ENCODE results near the gene WDR38. TPM values are rescaled to one million over a fixed set of nuclear protein-coding genes. Genes with fewer than 3 reads are reported as not detected.

The WDR38 gene
- total and polyA plus RNA-seq, 9 of the 15 experiments (the other 6 are each of a cell fraction or from before 2014, with no cell fraction given) = not detected

DNA sequence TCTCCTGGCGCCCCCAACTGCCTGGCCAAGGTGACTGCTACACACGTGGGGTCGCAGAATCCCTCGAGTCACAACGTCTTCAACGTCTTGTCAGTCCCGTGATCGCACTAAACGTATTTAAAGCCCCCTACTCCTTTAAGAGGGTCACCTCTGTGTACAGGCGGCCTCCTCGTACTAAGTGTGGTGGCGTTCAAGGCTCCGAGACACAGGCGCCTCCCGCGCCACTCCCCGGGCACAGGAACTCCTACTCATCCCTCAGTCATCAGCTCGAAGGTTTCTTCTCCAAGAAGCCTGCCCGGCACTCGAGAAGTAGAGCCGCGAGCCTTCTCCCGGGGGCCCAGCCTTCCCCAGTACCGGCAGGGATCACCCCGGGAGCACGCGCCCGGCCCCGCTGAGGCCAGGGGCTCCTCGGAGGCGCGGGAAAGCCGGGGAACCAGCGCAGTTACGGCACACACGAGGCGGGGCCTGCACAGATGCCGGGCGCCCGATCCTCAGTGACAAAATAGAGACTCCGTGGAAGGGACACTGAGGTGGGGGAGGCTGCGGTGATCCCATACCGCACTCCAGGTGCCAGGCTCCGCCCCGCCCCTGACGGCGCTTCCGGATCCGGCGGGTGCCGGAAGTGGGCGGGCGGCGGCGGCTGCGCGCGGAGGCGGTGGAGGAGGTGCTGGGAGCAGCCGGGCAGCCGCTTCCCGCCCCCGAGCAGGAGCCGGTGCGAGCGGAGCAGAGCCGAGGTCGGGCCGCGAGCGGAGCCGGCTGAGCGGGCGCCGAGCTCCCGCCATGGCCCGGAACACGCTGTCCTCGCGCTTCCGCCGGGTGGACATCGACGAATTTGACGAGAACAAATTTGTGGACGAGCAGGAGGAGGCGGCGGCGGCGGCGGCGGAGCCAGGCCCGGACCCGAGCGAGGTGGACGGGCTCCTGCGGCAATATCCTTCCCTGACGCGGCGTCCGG lies 15.5 kb downstream of the WDR38 start (continued):
- no peak for TF ChIP-seq MYBL2 (IDR thresholded peaks at IDR 0.05; ENCODE audit: low read depth)
- TF ChIP-seq MYBL2 (CRISPR knock-in tag; IDR thresholded peaks at IDR 0.05; ENCODE audit: borderline replicate concordance) = no peak
- TF ChIP-seq HDAC2 (IDR thresholded peaks at IDR 0.05) = no peak; the same call in 1 of the 2 replicates
- TF ChIP-seq CBX5 (IDR thresholded peaks at IDR 0.05; ENCODE audit: borderline replicate concordance, low read depth) = no peak; the same call in 1 of the 2 replicates
- TF ChIP-seq KLF6 (CRISPR knock-in tag; IDR thresholded peaks at IDR 0.05; ENCODE audit: borderline replicate concordance) = no peak

DNA sequence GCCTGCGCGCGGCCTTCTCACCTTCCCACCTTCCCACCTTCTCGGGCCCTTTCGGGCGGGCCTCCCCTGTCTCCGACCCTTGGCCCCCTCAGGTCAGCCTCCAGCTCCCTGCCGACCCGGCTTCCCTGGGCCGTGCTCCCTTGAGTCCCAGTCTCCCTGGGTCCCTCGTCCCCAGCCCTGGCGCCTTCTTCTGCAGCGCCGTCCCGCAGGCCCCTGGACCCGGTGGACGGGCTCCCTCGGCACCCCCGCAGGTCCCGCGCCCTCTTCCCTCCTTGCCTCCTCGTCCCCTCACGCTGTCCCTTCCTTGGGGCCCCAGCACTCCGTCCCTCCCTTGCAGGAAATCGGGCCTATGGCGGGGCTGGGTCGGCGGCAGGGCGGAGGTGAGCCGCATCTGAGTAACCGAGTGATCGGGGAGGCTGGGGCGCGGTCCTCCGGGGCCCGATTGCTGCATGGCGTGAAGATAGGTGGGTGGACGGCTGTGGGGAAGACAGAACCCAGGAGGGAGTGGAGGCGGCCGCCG lies 16.3 kb downstream of the WDR38 start:
- intact Hi-C loops (cut with micrococcal nuclease) (loop anchor here (5.0 kb wide), 1 partner anchor 373 kb away; the partner anchor contains the start of gene HSPA5), in situ Hi-C loops (cut with MboI) (loop anchor here (10.0 kb wide), 1 partner anchor 275 kb away; the partner anchor contains the start of gene SCAI)
- FAIRE-seq (no peak), ATAC-seq (peak; percentile 11), DNase-seq (ENCODE audit: extremely low read depth in 1 of 4, low spot score in 3 of 4) (peak in 3 of 4 experiments; percentile 50 to 67 (median 64))
- ChIA-PET POLR2A (interaction anchor here (0.6 to 1.5 kb wide), 6 partner anchors 11 to 321 kb away, joined by 3 to 6 read pairs (median 4); no protein-coding TSS in a partner anchor), CTCF (ENCODE audit: low intra/inter-chr PET ratio) (no interaction called here)
- Histone ChIP-seq H2AFZ (ENCODE audit: low read depth, low read length) (peak overlapping the region; percentile 36; the same call in 1 of the 2 replicates), H4K20me1 (replicated peaks; ENCODE audit: control insufficient read depth, insufficient read depth, low read length) (peaks cover 25% of the 10 kb centered on the region), H3K36me3 (ENCODE audit: control insufficient read depth, insufficient read depth, low read length) (peaks cover 50% of the 10 kb centered on the region), H3K79me2 (ENCODE audit: control insufficient read depth, insufficient read depth, low read length) (peaks cover 78% of the 10 kb centered on the region), H3K9me1 (ENCODE audit: control insufficient read depth, insufficient read depth, low read length) (peaks cover 16% of the 10 kb centered on the region), H3K9me3 (replicated peaks; ENCODE audit: control insufficient read depth, insufficient read depth, low read depth, low read length) (no peaks in the 10 kb centered on the region), H3K27ac (ENCODE audit: extremely low read depth, low read depth, low read length) (peak overlapping the region; percentile 97), H3K4me1 (replicated peaks in 1 of 2; ENCODE audit: control insufficient read depth in 2 of 2, insufficient read depth in 2 of 2, low read length in 2 of 2) (peaks cover 35 to 50% of the 10 kb centered on the region in 2 experiments), H3K9ac (ENCODE audit: insufficient read depth in 1 of 2, low read depth in 2 of 2, low read length in 2 of 2) (peak overlapping the region; percentile 98 to 99), H3K4me2 (ENCODE audit: insufficient read depth, low read length) (peak overlapping the region; percentile 100), H3K27me3 (ENCODE audit: control insufficient read depth in 2 of 2, insufficient read depth in 2 of 2, low read length in 2 of 2) (no peaks in the 10 kb centered on the region), H3K4me3 (peak overlapping the region; percentile 91)
- no TSS peak for BruUV-seq (replicated peaks)
- under 1% methylated on average over 31 of the region's 41 CpGs for WGBS (ENCODE audit: insufficient coverage, low coverage, missing lambda C conversion rate)
- TF ChIP-seq HMGN3 (IDR thresholded peaks at IDR 0.05; ENCODE audit: borderline replicate concordance, extremely low read depth, insufficient read length, low read depth, low read length) (peak; percentile 7), NUFIP1 (IDR thresholded peaks at IDR 0.05; ENCODE audit: partially characterized antibody) (peak; percentile 15), CHD1 (IDR thresholded peaks at IDR 0.05; ENCODE audit: low read length) (peak; percentile 27), ETV6 (IDR thresholded peaks at IDR 0.05; ENCODE audit: borderline replicate concordance in 1 of 2, low read depth in 2 of 2, low read length in 1 of 2) (no peak), ETV6 (CRISPR knock-in tag; IDR thresholded peaks at IDR 0.05; ENCODE audit: borderline replicate concordance) (0 out of 2 replicates have a peak, but pooled peaks have one; percentile 48), ZNF431 (CRISPR knock-in tag; IDR thresholded peaks at IDR 0.05) (peak; percentile 61; the same call in 1 of the 2 replicates), RNF2 (IDR thresholded peaks at IDR 0.05) (no peak; the same call in 1 of the 2 replicates), TCF7 (IDR thresholded peaks at IDR 0.05; ENCODE audit: borderline replicate concordance) (no peak), FOXK1 (CRISPR knock-in tag; IDR thresholded peaks at IDR 0.05; ENCODE audit: borderline replicate concordance) (peak; percentile 61; the same call in 1 of the 2 replicates)
- TF ChIP-seq, protein P1, sequence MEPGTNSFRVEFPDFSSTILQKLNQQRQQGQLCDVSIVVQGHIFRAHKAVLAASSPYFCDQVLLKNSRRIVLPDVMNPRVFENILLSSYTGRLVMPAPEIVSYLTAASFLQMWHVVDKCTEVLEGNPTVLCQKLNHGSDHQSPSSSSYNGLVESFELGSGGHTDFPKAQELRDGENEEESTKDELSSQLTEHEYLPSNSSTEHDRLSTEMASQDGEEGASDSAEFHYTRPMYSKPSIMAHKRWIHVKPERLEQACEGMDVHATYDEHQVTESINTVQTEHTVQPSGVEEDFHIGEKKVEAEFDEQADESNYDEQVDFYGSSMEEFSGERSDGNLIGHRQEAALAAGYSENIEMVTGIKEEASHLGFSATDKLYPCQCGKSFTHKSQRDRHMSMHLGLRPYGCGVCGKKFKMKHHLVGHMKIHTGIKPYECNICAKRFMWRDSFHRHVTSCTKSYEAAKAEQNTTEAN (CRISPR knock-in tag; IDR thresholded peaks at IDR 0.05) = 0 out of 2 replicates have a peak, but pooled peaks have one; percentile 34
- TF ChIP-seq, protein P2, sequence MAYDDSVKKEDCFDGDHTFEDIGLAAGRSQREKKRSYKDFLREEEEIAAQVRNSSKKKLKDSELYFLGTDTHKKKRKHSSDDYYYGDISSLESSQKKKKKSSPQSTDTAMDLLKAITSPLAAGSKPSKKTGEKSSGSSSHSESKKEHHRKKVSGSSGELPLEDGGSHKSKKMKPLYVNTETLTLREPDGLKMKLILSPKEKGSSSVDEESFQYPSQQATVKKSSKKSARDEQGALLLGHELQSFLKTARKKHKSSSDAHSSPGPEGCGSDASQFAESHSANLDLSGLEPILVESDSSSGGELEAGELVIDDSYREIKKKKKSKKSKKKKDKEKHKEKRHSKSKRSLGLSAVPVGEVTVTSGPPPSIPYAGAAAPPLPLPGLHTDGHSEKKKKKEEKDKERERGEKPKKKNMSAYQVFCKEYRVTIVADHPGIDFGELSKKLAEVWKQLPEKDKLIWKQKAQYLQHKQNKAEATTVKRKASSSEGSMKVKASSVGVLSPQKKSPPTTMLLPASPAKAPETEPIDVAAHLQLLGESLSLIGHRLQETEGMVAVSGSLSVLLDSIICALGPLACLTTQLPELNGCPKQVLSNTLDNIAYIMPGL (CRISPR knock-in tag; IDR thresholded peaks at IDR 0.05) = peak; percentile 82; the same call in 1 of the 2 replicates

All from K562 (cell line).